Keratinocyte (primary cell): ENCODE results near the gene FAM43B.

ENCODE experiments used
- CTCF ChIP-seq, 3 experiments: IDR thresholded peaks in 1 of 3; conservative IDR thresholded peaks in 1 of 3; optimal IDR thresholded peaks in 1 of 3; 2 replicates in 2 of 3; 3 replicates in 1 of 3; pipeline versions ENCODE3 to v1.5.1; 2011; ENCODE audit warnings: low read length in 3 of 3, mild to moderate bottlenecking in 3 of 3, moderate library complexity in 2 of 3, control low read depth in 1 of 3, inconsistent platforms in 1 of 3; ENCODE audit not compliant: insufficient read depth in 2 of 3; ENCODE audit errors: extremely low read depth in 1 of 3
- EZH2 ChIP-seq: IDR thresholded peaks from one replicate; pipeline ENCODE4 v1.6.1; 2012; ENCODE audit warnings: inconsistent platforms, mild to moderate bottlenecking, low read length, moderate library complexity

- TF ChIP-seq EZH2 (no peak), CTCF (optimal IDR thresholded peaks at IDR 0.05 in 1 of 3, IDR thresholded peaks at IDR 0.05 in 1 of 3, conservative IDR thresholded peaks at IDR 0.05 in 1 of 3; ENCODE audit: extremely low read depth in 1 of 3, insufficient read depth in 2 of 3, low read length in 3 of 3) (no peak)
These were observed 37.2 kb downstream of the FAM43B start for GRCh38 chr1:20589331-20590278.
